HepG2 (cell line): Measurements from ENCODE around the gene TROAP. TPM values are rescaled to one million over a fixed set of nuclear protein-coding genes. Genes with fewer than 3 reads are reported as not detected.
A peak's percentile ranks its signal among the peaks of the same experiment; 100 is the strongest.

Experiments
- ARID4A ChIP-seq: sonication (generic); formaldehyde crosslinking; IDR thresholded peaks from 2 replicates; pipeline ENCODE4 v1.5.0; 2020; ENCODE audit warnings: mild to moderate bottlenecking, missing genetic modification reagents, borderline replicate concordance
- HMG20A ChIP-seq: IDR thresholded peaks from 2 replicates; pipeline ENCODE4 v1.6.1; 2016; ENCODE audit warnings: borderline replicate concordance
- MAF1 ChIP-seq: sonication (generic); formaldehyde crosslinking; IDR thresholded peaks from 2 replicates; pipeline ENCODE4 v1.5.0; 2020; ENCODE audit warnings: missing genetic modification reagents, borderline replicate concordance
- MXD1 ChIP-seq: sonication (generic); formaldehyde crosslinking; IDR thresholded peaks from 2 replicates; pipeline ENCODE4 v1.4.0; 2020; ENCODE audit warnings: mild to moderate bottlenecking, missing genetic modification reagents
- MXD3 ChIP-seq: IDR thresholded peaks from 2 replicates; pipeline ENCODE4 v1.6.1; 2016; ENCODE audit warnings: mild to moderate bottlenecking, missing biosample characterization, missing genetic modification reagents
- MYC ChIP-seq: sonication (generic); formaldehyde crosslinking; IDR thresholded peaks from 2 replicates; pipeline ENCODE4 v1.9.0; 2021; ENCODE audit warnings: missing genetic modification reagents, borderline replicate concordance
- NFAT5 ChIP-seq: sonication (generic); formaldehyde crosslinking; IDR thresholded peaks from 2 replicates; pipeline ENCODE4 v1.4.0; 2020; ENCODE audit warnings: missing genetic modification reagents
- RFX5 ChIP-seq: IDR thresholded peaks from 2 replicates; pipeline ENCODE4 v1.6.1; 2011; ENCODE audit warnings: low read depth, low read length, improper control_type of control experiment
- SIX1 ChIP-seq: sonication (generic); formaldehyde crosslinking; IDR thresholded peaks from 2 replicates; pipeline ENCODE4 v1.4.0; 2020; ENCODE audit warnings: missing genetic modification reagents, borderline replicate concordance
- SIX4 ChIP-seq: sonication (generic); formaldehyde crosslinking; IDR thresholded peaks from 2 replicates; pipeline ENCODE4 v1.4.0; 2020; ENCODE audit warnings: missing genetic modification reagents
- TOE1 ChIP-seq: sonication (generic); formaldehyde crosslinking; IDR thresholded peaks from 2 replicates; pipeline ENCODE4 v1.4.0; 2020; ENCODE audit warnings: mild to moderate bottlenecking, missing genetic modification reagents
- ZBTB34 ChIP-seq: sonication (generic); formaldehyde crosslinking; IDR thresholded peaks from 2 replicates; pipeline ENCODE4 v1.8.0; 2022; ENCODE audit warnings: mild to moderate bottlenecking, missing genetic modification reagents
- ZFP41 ChIP-seq: sonication (generic); formaldehyde crosslinking; IDR thresholded peaks from 2 replicates; pipeline ENCODE4 v1.4.0; 2020; ENCODE audit warnings: mild to moderate bottlenecking, missing genetic modification reagents, borderline replicate concordance
- ZNF710 ChIP-seq: sonication (generic); formaldehyde crosslinking; IDR thresholded peaks from 2 replicates; pipeline ENCODE4 v1.5.0; 2020; ENCODE audit warnings: mild to moderate bottlenecking, missing genetic modification reagents, borderline replicate concordance
- polyA plus RNA-seq, 8 experiments: library from polyadenylated mRNA; depleted of rRNA in 3 of 8; stranded (reverse) in 7 of 8; unstranded in 1 of 8; fragments of >200 nt; fragmentation: Illumina TruSeq in 4 of 8; extraction: Trizol in 4 of 8; gene quantifications; 2 replicates each; pipeline versions ENCODE4 v1.2.1 to v1.2.3, GENCODE V29; 2011 to 2016; ENCODE audit warnings: low read depth in 4 of 8, missing spikeins in 1 of 8, mixed read lengths in 1 of 8; ENCODE audit not compliant: insufficient read depth in 1 of 8
- total RNA-seq, 5 experiments: library from RNA; depleted of rRNA; stranded (reverse); fragments of >200 nt; fragmentation: Illumina TruSeq; extraction: Trizol; gene quantifications; 2 replicates each; pipeline ENCODE4 v1.2.3, GENCODE V29; 2016; ENCODE audit warnings: low read depth in 1 of 5

The TROAP gene
- total and polyA plus RNA-seq, 2 of the 13 experiments (the other 11 are each of a cell fraction or from before 2014, with no cell fraction given) = 22.5 to 30.9 TPM

- TF ChIP-seq NFAT5 = no peak
- no peak for TF ChIP-seq ZBTB34 (CRISPR knock-in tag)
- TF ChIP-seq MAF1 (CRISPR knock-in tag) = no peak
- no peak for TF ChIP-seq SIX4 (CRISPR knock-in tag)
- TF ChIP-seq ARID4A (CRISPR knock-in tag) = peak; percentile 99
- no peak for TF ChIP-seq MXD3 (CRISPR knock-in tag)
- no peak for TF ChIP-seq SIX1 (CRISPR knock-in tag)
- no peak for TF ChIP-seq HMG20A (CRISPR knock-in tag)
- TF ChIP-seq ZFP41 (CRISPR knock-in tag) = no peak
- TF ChIP-seq MYC (CRISPR knock-in tag) = no peak
- no peak for TF ChIP-seq TOE1 (CRISPR knock-in tag)
- TF ChIP-seq ZNF710 = no peak
- TF ChIP-seq MXD1 (CRISPR knock-in tag) = peak; percentile 54; the same call in 1 of the 2 replicates
- no peak for TF ChIP-seq RFX5
Measured at GRCh38 chr12:49322708-49323523, at the start of gene TROAP (continued).
